Ramos (cell line): ENCODE measurements around the gene TLR1.

ENCODE experiments used
- in situ Hi-C: fragments of 300-500 bp; cut with MboI; formaldehyde crosslinking; loops from one replicate; pipeline ENCODE4 v1.14.3; 2022; ENCODE audit warnings: low sequenced_read_pairs; ENCODE audit not compliant: unreplicated experiment

The TLR1 gene, protein sequence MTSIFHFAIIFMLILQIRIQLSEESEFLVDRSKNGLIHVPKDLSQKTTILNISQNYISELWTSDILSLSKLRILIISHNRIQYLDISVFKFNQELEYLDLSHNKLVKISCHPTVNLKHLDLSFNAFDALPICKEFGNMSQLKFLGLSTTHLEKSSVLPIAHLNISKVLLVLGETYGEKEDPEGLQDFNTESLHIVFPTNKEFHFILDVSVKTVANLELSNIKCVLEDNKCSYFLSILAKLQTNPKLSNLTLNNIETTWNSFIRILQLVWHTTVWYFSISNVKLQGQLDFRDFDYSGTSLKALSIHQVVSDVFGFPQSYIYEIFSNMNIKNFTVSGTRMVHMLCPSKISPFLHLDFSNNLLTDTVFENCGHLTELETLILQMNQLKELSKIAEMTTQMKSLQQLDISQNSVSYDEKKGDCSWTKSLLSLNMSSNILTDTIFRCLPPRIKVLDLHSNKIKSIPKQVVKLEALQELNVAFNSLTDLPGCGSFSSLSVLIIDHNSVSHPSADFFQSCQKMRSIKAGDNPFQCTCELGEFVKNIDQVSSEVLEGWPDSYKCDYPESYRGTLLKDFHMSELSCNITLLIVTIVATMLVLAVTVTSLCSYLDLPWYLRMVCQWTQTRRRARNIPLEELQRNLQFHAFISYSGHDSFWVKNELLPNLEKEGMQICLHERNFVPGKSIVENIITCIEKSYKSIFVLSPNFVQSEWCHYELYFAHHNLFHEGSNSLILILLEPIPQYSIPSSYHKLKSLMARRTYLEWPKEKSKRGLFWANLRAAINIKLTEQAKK

DNA sequence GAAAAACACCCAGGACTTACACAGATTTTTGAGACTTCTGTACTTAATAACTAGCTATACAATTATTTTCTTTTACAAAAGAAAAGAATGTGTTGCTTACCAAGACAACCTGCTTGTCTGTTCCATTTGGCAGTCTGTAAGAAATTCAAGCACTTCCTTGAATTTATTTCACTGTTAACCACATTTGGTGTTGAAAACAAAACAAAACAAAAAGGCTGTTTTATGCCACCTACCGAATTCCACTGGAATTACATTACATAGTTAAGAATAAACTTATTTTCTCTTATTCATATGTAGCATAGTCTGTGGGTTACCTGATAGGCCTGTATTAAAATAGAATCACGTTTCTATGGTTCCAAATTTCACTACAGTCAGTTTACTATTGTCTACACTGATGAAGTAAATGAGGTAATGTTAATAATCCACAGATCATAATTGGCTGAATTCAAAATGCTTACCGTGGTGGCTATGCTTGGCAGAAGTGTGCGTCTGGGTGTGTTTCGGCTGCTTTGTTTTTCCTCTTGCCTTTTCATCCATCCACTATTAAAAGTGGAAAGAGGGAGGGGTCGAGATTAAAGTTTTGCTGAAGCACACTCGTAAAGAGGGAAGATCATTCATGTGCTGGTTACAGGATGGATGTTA, at the start of gene TLR1:
Gene TLR1 (minus strand): TSS at position 138 of the 642 bp plus-strand sequence. CDS start 5,960 bp downstream, outside the sequence.
- in situ Hi-C loops: no loop called here

DNA sequence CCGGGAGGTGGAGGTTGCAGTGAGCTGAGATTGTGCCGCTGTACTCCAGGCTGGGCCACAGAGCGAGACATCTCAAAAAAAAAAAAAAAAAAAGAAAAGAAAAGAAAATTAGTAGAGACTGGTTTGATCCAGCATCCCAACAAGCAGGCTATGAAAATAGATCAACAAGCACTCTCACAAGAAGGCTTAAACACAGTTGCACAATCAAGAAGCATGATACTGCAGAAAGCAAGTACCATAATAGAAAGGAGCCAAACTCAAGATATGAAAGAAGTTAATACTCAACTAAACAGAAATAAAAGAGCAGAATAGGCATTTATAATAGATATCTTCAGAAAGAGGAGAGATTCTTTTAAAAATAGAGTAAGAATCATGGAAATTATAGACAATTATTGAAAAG, 41.4 kb upstream of the TLR1 start:
- in situ Hi-C loops: loop anchor here (25.0 kb wide), 1 partner anchor 659 kb away; no protein-coding TSS in a partner anchor

DNA sequence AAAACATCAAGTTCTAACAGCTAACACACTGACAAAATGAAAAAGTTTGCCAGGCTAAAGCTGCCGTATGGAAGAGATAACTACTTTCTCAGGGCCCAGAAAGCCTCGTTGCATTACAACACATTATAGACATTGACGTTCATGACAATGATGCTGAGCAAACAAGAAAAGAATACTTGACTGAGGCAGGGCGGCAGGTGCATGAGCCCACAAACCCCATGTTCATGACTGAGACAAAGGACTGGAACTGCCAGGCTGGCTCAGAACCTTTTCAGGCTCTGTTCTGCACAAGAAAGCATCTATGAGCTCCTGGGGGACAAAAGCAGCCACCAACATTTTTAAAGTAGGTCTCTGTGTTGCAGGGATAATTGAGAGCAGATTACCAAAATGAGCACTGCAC, 38.4 kb upstream of the TLR1 start:
- in situ Hi-C loops: loop anchor here (25.0 kb wide), 1 partner anchor 656 kb away; no protein-coding TSS in a partner anchor

DNA sequence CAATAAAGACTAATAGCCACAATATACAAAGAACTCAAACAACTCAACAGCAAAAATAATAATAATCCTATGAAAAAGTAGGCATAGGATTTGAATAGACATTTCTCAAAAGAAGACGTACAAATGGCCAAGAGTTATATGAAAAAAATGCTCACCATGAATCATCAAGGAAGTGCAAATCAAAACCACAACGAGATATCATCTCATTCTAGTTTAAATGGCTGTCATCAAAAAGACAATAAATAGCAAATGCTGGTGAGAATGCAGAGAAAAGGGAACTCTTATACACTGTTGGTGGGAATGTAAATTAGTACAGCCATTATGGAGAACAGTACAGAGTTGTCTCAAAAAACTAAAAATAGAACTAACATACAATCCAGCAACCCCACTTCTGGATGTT, 33.3 kb upstream of the TLR1 start:
- in situ Hi-C loops: loop anchor here (25.0 kb wide), 1 partner anchor 651 kb away; no protein-coding TSS in a partner anchor

DNA sequence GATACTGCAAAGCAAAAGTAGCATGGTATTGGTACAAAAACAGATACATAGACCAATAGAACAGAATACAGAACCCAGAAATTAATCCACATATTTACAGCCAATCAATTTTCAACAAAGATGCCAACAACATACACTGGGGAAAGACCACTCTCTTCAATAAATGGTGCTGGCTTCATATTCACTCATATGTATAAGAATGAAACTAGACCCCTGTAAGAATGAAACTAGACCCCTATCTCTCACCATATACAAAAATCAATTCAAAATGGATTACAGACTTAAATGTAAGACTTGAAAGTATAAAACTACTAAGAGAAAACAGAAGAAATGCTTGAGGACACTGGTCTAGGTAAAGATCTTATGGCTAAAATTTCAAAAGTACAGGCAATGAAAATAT, 32.7 kb upstream of the TLR1 start:
- in situ Hi-C loops: loop anchor here (25.0 kb wide), 1 partner anchor 650 kb away; no protein-coding TSS in a partner anchor

DNA sequence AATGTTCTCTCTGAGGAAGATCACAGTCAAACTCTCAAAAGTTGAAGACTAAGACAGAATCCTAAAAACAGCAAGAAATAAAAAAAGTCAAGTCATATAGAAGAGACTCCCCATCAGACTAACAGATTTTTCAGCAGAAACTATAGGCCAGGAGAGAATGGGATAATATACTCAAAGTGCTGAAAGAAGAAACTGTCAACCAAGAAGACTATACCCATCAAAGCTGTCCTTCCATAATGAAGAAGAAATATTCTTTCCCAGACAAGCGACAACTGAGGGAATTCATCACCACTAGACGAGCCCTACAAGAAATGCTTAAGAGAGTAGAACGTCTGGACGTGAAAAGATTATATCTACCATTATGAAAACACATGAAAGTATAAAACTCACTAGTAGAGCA, 30.0 kb upstream of the TLR1 start:
- in situ Hi-C loops: loop anchor here (25.0 kb wide), 1 partner anchor 647 kb away; no protein-coding TSS in a partner anchor

DNA sequence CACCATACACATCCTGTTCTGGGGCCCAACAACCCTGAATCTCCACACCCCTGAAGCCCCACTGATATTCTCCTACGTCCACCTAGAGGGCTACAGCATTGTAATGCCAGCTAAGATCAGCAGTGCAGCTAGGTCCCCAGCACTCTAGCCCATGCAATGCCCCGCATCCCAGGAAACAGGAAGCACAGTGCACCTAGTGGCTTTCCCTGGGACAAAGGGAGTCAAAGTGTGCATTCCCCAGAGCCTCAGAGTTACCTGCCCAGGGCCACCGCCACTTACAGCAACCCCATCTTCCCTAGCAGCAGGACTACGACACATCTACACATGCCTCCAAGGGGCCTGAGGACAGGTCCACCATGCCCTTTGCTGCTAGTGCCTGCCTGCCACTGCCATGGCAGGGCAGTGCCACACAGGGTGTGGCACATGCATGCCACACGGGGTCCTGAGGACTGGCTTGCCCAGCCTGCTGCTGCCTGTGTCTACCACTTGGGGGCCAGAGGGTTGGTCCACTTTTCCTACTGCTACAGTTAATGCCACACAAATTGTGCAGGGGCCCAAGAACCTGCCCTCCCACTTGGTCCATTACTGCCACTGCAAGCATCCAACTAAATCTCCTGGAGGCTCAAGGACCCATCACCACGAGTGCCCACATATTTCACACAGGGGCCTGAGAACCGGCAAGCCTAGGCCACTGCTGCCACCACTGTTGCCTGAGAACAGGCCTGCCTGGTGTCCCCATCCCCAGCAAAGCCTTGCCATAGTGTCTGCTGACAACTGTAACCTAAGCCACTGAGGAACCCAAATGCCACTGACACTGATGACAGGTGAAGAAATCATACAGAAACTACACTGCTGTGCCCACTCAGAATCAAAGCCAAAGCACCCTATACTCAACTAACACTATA, 28.3 kb upstream of the TLR1 start:
- in situ Hi-C loops: loop anchor here (25.0 kb wide), 1 partner anchor 646 kb away; no protein-coding TSS in a partner anchor

DNA sequence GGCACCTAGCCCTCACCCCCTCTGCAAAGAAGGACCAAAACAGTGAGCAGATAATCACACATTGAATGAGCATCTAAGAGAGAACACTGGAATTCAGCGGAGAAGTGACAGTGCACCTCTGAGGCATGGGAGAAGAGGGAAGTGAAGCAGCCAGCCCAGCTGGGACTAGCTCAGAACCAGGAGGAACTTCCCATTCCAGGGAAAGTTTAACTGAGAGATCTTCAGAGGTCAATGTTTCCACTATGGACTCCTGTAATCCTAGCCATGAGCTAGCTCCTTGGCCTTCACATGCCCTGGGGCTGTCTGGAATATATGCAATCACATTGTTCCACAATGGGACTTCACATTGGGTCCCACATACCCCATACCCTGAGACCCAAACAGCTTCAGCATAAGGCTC, 27.6 kb upstream of the TLR1 start:
- in situ Hi-C loops: loop anchor here (25.0 kb wide), 1 partner anchor 645 kb away; no protein-coding TSS in a partner anchor

DNA sequence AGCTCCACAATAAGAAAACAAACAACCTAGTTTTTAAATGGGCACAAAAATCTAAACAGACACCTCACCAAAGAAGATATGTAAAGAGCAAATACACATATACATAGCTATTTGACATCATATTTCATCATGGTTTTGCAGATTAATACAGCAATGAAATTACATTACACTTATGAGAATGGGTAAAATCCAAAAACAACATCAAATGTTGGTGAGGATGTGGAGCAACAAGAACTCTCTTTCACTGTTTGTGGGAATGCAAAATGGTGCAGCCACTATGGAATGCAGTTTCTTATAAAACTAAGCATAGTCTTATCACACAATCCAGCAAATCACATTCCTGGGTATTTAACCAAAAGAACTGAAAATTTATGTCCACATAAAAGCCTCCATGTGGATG, 27.1 kb upstream of the TLR1 start:
- in situ Hi-C loops: loop anchor here (25.0 kb wide), 1 partner anchor 644 kb away; no protein-coding TSS in a partner anchor

DNA sequence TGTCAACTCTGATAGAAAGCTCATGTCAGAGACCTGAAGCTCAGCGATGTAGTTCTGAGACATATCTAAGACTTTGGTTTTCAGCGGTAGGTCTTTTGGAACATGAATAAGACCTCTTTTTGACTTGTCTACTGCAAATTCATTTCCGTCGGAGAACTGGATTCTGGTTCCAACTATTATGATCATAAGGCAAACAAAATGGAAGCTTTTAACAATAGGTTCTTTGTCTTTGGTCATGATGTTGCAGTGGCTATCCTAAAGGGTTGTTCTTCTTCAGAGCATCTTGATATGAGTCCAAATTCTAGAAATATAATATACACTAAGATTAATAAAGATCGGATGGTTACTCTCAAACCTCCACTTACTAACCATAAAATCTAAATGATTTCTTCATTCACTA, 24.6 kb upstream of the TLR1 start:
- in situ Hi-C loops: loop anchor here (25.0 kb wide), 1 partner anchor 642 kb away; no protein-coding TSS in a partner anchor

DNA sequence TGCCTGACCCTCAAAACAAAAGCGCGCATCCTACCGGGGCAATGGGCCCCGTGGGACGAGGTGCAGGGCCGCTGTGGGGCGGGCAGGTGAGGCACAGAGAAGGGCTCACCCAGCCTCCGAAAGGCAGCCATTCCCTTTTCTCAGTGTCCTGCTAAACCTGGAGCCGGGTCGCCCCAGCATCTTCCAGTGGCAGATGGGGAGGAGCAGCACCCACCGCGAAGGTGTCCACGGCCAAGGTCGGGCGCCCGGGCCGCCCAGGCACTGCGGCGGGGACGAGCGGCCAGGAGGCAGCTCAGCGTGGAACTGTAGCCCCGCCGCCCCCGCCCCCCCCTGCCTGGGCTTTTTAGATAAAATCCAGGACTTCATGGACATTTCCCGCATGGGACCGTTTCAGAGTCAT, 19.2 kb upstream of the TLR1 start:
- in situ Hi-C loops: no loop called here

DNA sequence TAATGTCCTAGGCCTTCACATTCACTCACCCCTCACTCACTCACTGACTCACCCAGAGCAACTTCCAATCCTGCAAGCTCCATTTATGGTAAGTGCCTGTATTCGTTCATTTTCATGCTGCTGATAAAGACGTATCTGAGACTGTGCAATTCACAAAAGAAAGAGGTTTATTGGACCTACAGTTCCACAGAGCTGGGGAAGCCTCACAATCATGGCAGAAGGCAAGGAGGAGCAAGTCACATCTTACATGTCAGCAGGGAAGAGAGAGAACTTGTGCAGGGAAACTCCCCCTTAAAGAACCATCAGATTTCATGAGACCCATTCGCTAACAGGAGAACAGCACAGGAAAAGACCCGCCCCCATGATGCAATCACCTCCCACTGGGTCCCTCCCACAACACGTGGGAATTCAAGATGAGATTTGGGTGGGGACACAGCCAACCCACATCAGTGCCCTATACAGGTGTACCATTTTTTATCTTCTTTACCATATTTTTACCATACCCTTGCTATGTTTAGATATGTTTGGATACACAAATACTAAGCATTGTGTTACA, 18.2 kb upstream of the TLR1 start:
- in situ Hi-C loops: no loop called here

DNA sequence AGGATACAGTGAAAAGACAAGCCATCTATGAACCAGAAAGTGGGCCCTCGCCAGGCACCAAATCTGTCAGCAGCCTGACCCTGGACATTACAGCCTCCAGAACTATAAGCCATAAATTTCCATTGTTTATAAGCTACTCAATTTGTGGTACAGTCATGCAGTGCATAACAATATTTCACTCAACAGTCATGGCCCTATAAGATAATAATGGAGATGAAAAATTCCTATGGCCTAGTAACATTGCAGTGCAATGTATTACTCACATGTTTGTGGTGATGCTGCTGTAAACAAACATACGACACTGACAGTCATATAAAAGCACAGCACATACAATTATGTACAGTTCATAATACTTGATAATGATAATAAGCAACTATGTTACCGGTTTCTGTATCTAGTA, 17.1 kb upstream of the TLR1 start:
- in situ Hi-C loops: no loop called here

DNA sequence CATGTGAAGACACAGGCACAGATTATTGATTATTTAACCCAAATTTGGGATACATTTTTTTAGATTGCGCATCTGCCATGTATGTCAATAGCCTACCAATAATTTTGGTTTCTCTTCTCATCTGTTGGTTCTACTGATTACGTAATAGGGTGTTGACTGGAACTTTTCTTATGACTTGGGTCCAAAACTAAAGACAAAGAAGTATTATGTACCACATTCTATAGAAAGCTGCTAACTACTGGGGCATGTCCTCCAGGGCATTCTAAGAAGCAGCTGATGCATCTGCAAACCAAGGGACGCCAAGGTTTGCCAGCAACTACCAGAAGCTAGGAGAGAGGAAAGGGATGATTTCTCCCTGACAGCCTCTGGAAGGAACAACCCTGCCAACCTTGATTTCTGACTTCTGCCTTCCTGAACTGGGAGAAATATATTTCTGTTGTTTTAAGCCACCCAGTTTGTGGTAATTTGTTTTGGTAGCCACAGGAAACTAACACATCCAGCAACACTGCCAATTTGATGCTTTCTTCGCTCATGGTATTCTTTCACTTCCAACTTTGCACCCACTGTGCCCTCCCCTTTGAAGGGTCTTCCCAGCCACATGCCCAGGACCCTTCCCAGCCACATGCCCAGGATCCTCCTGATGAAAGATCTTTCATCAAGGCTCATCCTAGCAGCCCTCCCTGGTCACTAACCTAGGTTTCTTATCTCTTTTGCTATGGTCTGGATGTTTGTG, 15.9 kb upstream of the TLR1 start:
- in situ Hi-C loops: no loop called here

DNA sequence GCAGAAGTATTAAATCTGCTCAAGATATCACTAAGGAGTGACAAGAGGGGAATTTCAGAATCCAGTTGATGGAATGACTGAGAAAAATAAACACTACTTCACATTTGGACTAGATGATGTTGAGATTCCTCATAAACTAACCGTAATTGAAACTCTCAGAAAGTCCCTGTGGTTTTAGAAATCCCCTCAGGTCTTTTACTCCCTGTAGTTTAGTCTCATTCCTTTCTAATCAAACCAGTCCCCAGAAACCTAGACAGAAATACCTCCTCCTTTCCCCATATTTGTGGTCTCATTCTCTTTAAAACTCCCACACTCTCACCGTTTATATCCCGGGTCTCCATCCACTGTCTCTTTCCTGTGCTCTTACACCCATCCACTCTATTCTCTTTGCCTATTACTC, 15.0 kb upstream of the TLR1 start:
- in situ Hi-C loops: no loop called here

DNA sequence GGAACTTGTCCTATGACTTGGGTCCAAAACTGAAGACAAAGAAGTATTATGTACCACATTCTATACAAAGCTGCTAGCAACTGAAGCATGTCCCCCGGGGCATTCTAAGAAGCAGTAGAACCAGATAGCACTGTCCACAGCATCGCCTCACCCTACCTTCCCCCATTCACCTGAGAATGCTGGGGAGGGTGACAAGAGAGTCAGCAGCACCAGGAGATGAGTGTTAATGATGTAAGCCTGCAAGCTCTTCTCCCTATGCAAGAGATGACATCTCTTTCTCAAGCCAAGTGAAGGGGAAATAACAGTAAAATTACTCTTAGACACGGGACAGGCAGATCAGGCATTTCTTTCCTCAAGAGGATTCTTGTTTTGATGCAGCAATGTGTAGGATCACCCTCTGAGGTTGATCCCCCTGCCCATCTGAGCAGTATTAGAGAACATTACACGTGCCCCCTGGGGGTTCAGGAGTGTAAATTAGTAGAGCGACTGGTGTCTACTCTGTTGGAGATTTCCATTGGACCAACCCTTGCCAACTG, 13.9 kb upstream of the TLR1 start:
- in situ Hi-C loops: no loop called here

DNA sequence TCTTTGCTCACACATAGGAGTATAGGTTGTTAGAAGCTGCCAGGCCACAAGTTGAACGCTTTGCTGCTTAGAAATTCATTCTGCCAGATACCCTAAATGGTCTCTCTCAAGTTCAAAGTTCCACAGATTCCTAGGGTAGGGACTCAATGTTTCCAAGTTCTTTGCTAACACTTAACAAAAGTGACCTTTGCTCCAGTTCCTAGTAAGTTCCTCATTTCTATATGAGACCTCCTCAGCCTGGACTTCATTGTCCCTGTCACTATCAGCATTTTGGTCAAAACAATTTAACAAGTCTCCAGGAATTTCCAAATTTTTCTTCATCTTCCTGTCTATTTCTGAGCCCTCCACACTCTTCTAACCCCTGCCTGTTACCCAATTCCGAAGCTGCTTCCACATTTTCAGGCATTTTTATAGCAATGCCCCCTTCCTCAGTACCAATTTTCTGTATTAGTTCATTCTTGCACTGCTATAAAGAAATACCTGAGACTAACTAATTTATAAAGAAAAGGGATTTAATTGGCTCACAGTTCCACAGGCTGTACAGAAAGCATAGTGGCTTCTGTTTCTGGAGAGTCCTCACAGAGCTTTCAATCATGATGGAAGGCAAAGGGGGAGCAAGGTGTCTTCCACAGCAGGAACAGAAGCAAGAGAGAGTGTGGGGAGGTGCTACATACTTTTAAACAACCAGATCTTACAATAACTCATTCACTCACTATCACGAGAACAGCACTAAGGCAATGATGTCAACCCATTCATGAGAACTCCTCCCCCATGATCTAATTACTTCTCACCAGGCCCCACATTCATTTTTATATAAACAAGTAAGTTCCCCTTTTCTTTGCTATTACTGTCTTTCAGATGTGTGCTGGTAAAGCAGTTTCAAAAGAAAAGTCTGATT, 11.5 kb upstream of the TLR1 start:
- in situ Hi-C loops: no loop called here
